ENCODE results near the gene COPS9. TPM values are rescaled to one million over a fixed set of nuclear protein-coding genes. Genes with fewer than 3 reads are reported as not detected.

The COPS9 gene
- total RNA-seq, 1 donor: 70.2 TPM

- Histone ChIP-seq H4K20me1 (ENCODE audit: insufficient read depth, low read length) (no peaks in the 10 kb centered on the region), H2AFZ (ENCODE audit: low read length) (no peak overlapping the region), H3K36me3 (ENCODE audit: insufficient read depth, low read length) (no peaks in the 10 kb centered on the region), H3K4me3 (ENCODE audit: insufficient read depth, low read length) (no peak overlapping the region), H3K9me3 (ENCODE audit: low read depth, low read length) (no peaks in the 10 kb centered on the region), H3K27ac (ENCODE audit: low read depth, low read length) (no peak overlapping the region), H3K27me3 (ENCODE audit: insufficient read depth, low read length) (no peaks in the 10 kb centered on the region), H3K79me2 (ENCODE audit: insufficient read depth, low read length) (no peaks in the 10 kb centered on the region), H3K4me2 (ENCODE audit: insufficient read depth, low read length) (no peak overlapping the region), H3K4me1 (ENCODE audit: insufficient read depth, low read length) (no peaks in the 10 kb centered on the region)
- no peak for TF ChIP-seq CTCF (IDR thresholded peaks at IDR 0.05; ENCODE audit: extremely low read depth, low read depth, low read length)
- peak; percentile 72 for DNase-seq (ENCODE audit: insufficient read length, low spot score, missing footprints)
Measured at GRCh38 chr2:240162939-240163714, 27.0 kb upstream of the COPS9 start.

GRCh38 chr2:240162531-240162930 is 26.4 kb upstream of the COPS9 start:
- Histone ChIP-seq H3K27ac (ENCODE audit: low read depth, low read length) (no peak overlapping the region), H3K36me3 (ENCODE audit: insufficient read depth, low read length) (no peaks in the 10 kb centered on the region), H4K20me1 (ENCODE audit: insufficient read depth, low read length) (no peaks in the 10 kb centered on the region), H3K79me2 (ENCODE audit: insufficient read depth, low read length) (no peaks in the 10 kb centered on the region), H3K9me3 (ENCODE audit: low read depth, low read length) (no peaks in the 10 kb centered on the region), H3K4me2 (ENCODE audit: insufficient read depth, low read length) (no peak overlapping the region), H3K27me3 (ENCODE audit: insufficient read depth, low read length) (no peaks in the 10 kb centered on the region), H3K4me3 (ENCODE audit: insufficient read depth, low read length) (no peak overlapping the region), H3K4me1 (ENCODE audit: insufficient read depth, low read length) (no peaks in the 10 kb centered on the region), H2AFZ (ENCODE audit: low read length) (no peak overlapping the region)
- no peak for TF ChIP-seq CTCF (IDR thresholded peaks at IDR 0.05; ENCODE audit: extremely low read depth, low read depth, low read length)
- DNase-seq (ENCODE audit: insufficient read length, low spot score, missing footprints): peak; percentile 6

- TF ChIP-seq CTCF (IDR thresholded peaks at IDR 0.05; ENCODE audit: extremely low read depth, low read depth, low read length): no peak
- H3K27ac ChIP-seq (ENCODE audit: low read depth, low read length): no peak overlapping the region
- H3K79me2 ChIP-seq (ENCODE audit: insufficient read depth, low read length): no peaks in the 10 kb centered on the region
- DNase-seq (ENCODE audit: insufficient read length, low spot score, missing footprints): peak; percentile 19
- no peaks in the 10 kb centered on the region for H3K27me3 ChIP-seq (ENCODE audit: insufficient read depth, low read length)
- H3K4me1 ChIP-seq (ENCODE audit: insufficient read depth, low read length): no peaks in the 10 kb centered on the region
- H3K9me3 ChIP-seq (ENCODE audit: low read depth, low read length): no peaks in the 10 kb centered on the region
- no peak overlapping the region for H3K4me2 ChIP-seq (ENCODE audit: insufficient read depth, low read length)
- H3K4me3 ChIP-seq (ENCODE audit: insufficient read depth, low read length): no peak overlapping the region
- no peak overlapping the region for H2AFZ ChIP-seq (ENCODE audit: low read length)
- no peaks in the 10 kb centered on the region for H4K20me1 ChIP-seq (ENCODE audit: insufficient read depth, low read length)
- no peaks in the 10 kb centered on the region for H3K36me3 ChIP-seq (ENCODE audit: insufficient read depth, low read length)
Measured at GRCh38 chr2:240162032-240162431, 25.9 kb upstream of the COPS9 start.

- TF ChIP-seq CTCF (IDR thresholded peaks at IDR 0.05; ENCODE audit: extremely low read depth, low read depth, low read length): no peak
- Histone ChIP-seq H3K9me3 (ENCODE audit: low read depth, low read length) (no peaks in the 10 kb centered on the region), H3K79me2 (ENCODE audit: insufficient read depth, low read length) (no peaks in the 10 kb centered on the region), H2AFZ (ENCODE audit: low read length) (no peak overlapping the region), H4K20me1 (ENCODE audit: insufficient read depth, low read length) (no peaks in the 10 kb centered on the region), H3K27ac (ENCODE audit: low read depth, low read length) (no peak overlapping the region), H3K4me2 (ENCODE audit: insufficient read depth, low read length) (no peak overlapping the region), H3K4me3 (ENCODE audit: insufficient read depth, low read length) (no peak overlapping the region), H3K4me1 (ENCODE audit: insufficient read depth, low read length) (no peaks in the 10 kb centered on the region), H3K27me3 (ENCODE audit: insufficient read depth, low read length) (no peaks in the 10 kb centered on the region), H3K36me3 (ENCODE audit: insufficient read depth, low read length) (no peaks in the 10 kb centered on the region)
- DNase-seq (ENCODE audit: insufficient read length, low spot score, missing footprints): peak; percentile 47
Measured at GRCh38 chr2:240161087-240161750, 25.1 kb upstream of the COPS9 start.

All from osteoblast (primary cell).